ENCODE results near the gene CADM1. TPM values are rescaled to one million over a fixed set of nuclear protein-coding genes. Genes with fewer than 3 reads are reported as not detected.

The CADM1 gene
- polyA plus RNA-seq, 1 experiment: 31.8 TPM

DNA sequence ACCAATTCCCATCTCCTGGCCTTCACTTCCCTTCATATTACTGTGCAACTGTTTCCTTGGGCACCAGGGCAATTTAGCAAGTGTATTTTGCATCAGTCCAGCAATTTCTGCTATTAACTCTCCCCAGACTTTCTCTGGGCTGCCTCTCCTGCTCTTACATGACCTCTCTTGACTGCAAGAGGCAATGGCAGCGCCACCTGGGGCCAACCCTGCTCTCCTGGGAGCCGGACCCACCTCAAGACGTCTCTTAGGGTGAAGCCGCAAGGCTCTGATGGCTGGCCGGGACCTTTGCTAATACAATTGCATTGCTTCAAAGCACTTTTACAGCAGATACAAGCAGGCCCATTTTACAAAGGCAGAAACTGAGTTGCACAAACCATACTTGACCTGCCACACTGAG lies 360.2 kb downstream of the CADM1 start:
- TF ChIP-seq, protein P1, sequence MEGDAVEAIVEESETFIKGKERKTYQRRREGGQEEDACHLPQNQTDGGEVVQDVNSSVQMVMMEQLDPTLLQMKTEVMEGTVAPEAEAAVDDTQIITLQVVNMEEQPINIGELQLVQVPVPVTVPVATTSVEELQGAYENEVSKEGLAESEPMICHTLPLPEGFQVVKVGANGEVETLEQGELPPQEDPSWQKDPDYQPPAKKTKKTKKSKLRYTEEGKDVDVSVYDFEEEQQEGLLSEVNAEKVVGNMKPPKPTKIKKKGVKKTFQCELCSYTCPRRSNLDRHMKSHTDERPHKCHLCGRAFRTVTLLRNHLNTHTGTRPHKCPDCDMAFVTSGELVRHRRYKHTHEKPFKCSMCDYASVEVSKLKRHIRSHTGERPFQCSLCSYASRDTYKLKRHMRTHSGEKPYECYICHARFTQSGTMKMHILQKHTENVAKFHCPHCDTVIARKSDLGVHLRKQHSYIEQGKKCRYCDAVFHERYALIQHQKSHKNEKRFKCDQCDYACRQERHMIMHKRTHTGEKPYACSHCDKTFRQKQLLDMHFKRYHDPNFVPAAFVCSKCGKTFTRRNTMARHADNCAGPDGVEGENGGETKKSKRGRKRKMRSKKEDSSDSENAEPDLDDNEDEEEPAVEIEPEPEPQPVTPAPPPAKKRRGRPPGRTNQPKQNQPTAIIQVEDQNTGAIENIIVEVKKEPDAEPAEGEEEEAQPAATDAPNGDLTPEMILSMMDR (IDR thresholded peaks at IDR 0.05; ENCODE audit: insufficient read depth, low read depth, low read length): no peak
- ChIA-PET CTCF (no interaction called here), POLR2A (no interaction called here)
- no peaks in the 10 kb centered on the region for H3K27me3 ChIP-seq (ENCODE audit: control insufficient read depth, insufficient read depth, low read length)
- no peaks in the 10 kb centered on the region for H3K36me3 ChIP-seq (ENCODE audit: control insufficient read depth, insufficient read depth, low read length)
- H3K4me3 ChIP-seq (ENCODE audit: low read depth, low read length): no peak overlapping the region
- no peak for DNase-seq (ENCODE audit: low read depth)

DNA sequence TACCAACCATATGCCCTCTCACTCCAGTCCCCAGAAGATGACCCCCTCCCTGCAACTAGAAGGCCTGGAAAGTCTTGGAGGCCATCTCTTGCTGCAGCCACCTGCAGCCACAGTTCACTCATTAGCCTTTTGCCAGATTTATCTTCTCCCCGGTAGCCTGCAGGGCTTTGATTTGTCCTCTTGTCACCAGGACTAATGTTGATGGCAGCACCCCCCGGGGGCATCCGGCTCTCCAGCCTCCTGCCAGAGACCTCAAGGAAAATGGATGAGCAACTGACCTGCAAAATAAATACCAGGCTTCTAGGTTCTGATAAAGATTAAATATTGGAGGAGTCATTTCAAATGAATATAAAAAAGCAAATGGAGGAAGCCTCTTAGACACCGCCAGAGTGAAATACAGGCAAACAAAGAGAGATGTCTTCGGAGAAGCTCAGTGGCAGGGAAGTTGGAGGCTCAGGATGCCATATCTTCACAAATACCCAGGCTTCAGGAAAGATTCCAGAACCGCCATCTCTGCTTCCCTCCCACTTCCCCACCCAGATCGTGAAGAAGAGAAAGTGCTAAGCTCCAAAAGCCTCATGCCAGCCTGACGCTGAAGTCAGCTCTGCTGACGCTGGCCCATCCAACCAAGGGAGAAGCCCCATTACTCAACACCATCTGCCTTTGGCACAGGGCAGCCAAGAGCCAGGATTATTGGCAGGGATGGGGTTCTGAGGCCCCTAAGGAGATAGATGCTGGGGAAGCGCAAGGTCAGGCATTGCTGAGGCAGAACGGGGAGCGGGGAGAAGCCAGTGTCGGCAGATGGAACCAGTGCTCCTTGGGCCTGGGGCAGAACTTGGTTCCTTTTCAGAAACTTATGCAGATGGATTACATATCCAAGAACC lies 362.7 kb downstream of the CADM1 start:
- H3K36me3 ChIP-seq (ENCODE audit: control insufficient read depth, insufficient read depth, low read length): no peaks in the 10 kb centered on the region
- DNase-seq (ENCODE audit: low read depth): no peak
- POLR2A ChIA-PET: no interaction called here
- CTCF ChIA-PET: no interaction called here
- H3K4me3 ChIP-seq (ENCODE audit: low read depth, low read length): no peak overlapping the region
- no peaks in the 10 kb centered on the region for H3K27me3 ChIP-seq (ENCODE audit: control insufficient read depth, insufficient read depth, low read length)
- TF ChIP-seq, protein P1 (IDR thresholded peaks at IDR 0.05; ENCODE audit: insufficient read depth, low read depth, low read length): no peak

DNA sequence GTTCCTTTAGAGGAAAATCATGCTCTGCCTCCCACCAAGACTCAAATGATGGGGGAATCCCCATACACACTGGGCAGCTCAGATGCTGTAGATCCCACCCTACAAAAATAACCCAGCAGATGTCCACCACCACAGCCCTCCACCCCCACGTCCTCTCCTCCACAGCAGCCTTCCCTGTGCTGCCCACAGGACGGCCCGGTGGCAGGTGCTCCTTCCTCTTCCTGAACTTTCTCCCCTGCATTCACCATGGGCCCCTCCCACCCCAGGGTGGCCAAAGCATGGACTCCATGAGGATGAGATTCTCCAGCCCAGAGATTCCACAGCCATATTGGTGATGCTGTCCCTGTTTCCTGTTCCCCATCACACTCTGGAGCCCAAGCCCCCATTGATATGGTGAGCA lies 368.3 kb downstream of the CADM1 start:
- Histone ChIP-seq H3K27me3 (ENCODE audit: control insufficient read depth, insufficient read depth, low read length) (no peaks in the 10 kb centered on the region), H3K36me3 (ENCODE audit: control insufficient read depth, insufficient read depth, low read length) (no peaks in the 10 kb centered on the region), H3K4me3 (ENCODE audit: low read depth, low read length) (no peak overlapping the region)
- TF ChIP-seq, protein P1 (IDR thresholded peaks at IDR 0.05; ENCODE audit: insufficient read depth, low read depth, low read length): no peak
- no peak for DNase-seq (ENCODE audit: low read depth)
- ChIA-PET POLR2A (no interaction called here), CTCF (no interaction called here)

DNA sequence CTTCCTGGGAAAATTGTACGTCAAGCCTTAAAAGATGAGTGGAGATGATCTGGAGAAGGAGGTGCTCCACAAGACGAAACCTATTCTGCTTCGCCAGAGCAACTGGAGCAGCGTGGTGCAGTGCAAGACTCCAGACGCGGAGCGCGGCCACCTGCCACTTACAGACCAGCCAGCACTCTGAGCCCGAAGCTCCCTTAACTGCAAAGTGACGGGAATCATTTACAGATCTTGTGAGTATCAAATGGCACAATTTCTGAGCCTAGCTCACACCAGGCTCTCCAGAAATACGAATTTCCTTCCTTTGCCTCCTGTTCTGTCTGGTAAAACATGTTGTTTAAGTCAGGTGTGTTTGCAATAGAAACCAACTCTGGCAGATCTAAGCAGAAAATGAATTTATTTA lies 369.3 kb downstream of the CADM1 start:
- no peak overlapping the region for H3K4me3 ChIP-seq (ENCODE audit: low read depth, low read length)
- H3K27me3 ChIP-seq (ENCODE audit: control insufficient read depth, insufficient read depth, low read length): no peaks in the 10 kb centered on the region
- CTCF ChIA-PET: no interaction called here
- TF ChIP-seq, protein P1 (IDR thresholded peaks at IDR 0.05; ENCODE audit: insufficient read depth, low read depth, low read length): no peak
- DNase-seq (ENCODE audit: low read depth): no peak
- no peaks in the 10 kb centered on the region for H3K36me3 ChIP-seq (ENCODE audit: control insufficient read depth, insufficient read depth, low read length)
- POLR2A ChIA-PET: no interaction called here

DNA sequence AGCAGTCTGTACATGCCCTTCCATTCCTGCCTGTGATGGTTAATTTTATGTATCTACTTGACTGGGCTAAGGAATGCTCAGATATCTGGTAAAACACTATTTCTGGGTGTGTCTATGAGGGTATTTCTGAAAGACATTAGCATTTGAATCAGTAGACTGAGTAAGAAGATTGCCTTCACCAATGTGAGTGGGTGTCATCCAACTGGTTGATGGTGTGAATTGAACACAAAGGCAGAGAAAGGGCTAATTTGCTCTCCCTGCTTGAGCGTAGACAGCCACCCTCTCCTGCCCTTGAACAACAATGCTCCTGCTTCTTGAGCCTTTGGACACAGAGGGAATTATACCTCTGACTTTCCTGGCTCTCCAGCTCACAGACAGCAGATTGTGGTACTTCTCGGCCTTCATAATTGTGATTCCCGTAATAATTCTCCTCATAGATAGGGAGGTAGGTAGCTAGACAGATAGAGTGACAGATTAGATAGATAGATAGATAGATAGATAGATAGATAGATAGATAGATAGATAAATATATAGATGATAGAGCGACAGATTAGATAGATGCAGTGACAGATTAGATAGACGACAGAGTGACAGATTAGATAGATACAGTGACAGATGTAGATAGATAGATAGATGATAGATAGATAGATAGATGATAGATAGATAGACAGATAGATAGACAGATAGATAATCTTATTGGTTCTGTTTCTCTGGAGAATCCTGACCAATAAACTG lies 370.6 kb downstream of the CADM1 start:
- Histone ChIP-seq H3K27me3 (ENCODE audit: control insufficient read depth, insufficient read depth, low read length) (no peaks in the 10 kb centered on the region), H3K4me3 (ENCODE audit: low read depth, low read length) (no peak overlapping the region), H3K36me3 (ENCODE audit: control insufficient read depth, insufficient read depth, low read length) (no peaks in the 10 kb centered on the region)
- ChIA-PET POLR2A (no interaction called here), CTCF (no interaction called here)
- TF ChIP-seq, protein P1 (IDR thresholded peaks at IDR 0.05; ENCODE audit: insufficient read depth, low read depth, low read length): no peak
- DNase-seq (ENCODE audit: low read depth): no peak

Data from BJ (cell line).